Keratinocyte (primary cell): Measurements from ENCODE around the gene RASA3.

Experiments
- EZH2 ChIP-seq: IDR thresholded peaks from one replicate; pipeline ENCODE4 v1.6.1; 2012; ENCODE audit warnings: inconsistent platforms, mild to moderate bottlenecking, low read length, moderate library complexity
- TF ChIP-seq, protein P1 (sequence below), 3 experiments: IDR thresholded peaks in 1 of 3; conservative IDR thresholded peaks in 1 of 3; optimal IDR thresholded peaks in 1 of 3; 2 replicates in 2 of 3; 3 replicates in 1 of 3; pipeline versions ENCODE3 to v1.5.1; 2011; ENCODE audit warnings: low read length in 3 of 3, mild to moderate bottlenecking in 3 of 3, moderate library complexity in 2 of 3, control low read depth in 1 of 3, inconsistent platforms in 1 of 3; ENCODE audit not compliant: insufficient read depth in 2 of 3; ENCODE audit errors: extremely low read depth in 1 of 3

DNA sequence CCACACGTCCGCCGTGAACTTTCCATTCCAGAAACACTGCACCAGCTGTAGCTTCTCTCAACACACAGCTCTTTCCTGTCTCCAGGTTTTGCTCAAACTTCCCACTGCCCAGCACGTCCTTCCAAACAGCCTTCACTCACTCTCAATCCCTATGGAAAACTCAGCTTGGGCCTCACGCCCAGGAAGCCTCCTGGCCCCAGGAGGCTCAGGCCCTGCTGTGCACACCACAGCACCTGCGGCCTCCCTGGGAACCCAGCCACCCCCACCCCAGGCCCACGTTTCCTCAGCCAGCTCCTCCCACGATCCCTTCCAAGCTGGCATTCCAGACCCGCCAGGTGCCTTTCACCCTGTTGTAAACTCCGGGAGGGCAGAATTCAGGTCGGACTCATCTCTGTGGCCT lies 193.7 kb downstream of the RASA3 start:
- TF ChIP-seq, protein P1, sequence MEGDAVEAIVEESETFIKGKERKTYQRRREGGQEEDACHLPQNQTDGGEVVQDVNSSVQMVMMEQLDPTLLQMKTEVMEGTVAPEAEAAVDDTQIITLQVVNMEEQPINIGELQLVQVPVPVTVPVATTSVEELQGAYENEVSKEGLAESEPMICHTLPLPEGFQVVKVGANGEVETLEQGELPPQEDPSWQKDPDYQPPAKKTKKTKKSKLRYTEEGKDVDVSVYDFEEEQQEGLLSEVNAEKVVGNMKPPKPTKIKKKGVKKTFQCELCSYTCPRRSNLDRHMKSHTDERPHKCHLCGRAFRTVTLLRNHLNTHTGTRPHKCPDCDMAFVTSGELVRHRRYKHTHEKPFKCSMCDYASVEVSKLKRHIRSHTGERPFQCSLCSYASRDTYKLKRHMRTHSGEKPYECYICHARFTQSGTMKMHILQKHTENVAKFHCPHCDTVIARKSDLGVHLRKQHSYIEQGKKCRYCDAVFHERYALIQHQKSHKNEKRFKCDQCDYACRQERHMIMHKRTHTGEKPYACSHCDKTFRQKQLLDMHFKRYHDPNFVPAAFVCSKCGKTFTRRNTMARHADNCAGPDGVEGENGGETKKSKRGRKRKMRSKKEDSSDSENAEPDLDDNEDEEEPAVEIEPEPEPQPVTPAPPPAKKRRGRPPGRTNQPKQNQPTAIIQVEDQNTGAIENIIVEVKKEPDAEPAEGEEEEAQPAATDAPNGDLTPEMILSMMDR (optimal IDR thresholded peaks at IDR 0.05 in 1 of 3, IDR thresholded peaks at IDR 0.05 in 1 of 3, conservative IDR thresholded peaks at IDR 0.05 in 1 of 3; ENCODE audit: extremely low read depth in 1 of 3, insufficient read depth in 2 of 3, low read length in 3 of 3) = no peak
- no peak for TF ChIP-seq EZH2
